Skeletal muscle satellite cell (primary cell): ENCODE data around the gene NFATC2.
A peak's percentile ranks its signal among the peaks of the same experiment; 100 is the strongest.
"Not testable (repeated sequence)": the region's sequence is repeated elsewhere in the genome, so short reads cannot be mapped to it uniquely, and the experiment has no call there.

Experiments
- H3K27me3 ChIP-seq: 2 replicates; pipeline ENCODE4 v1.7.0; 2013; ENCODE audit warnings: low read length; ENCODE audit not compliant: control insufficient read depth, insufficient read depth
- H3K36me3 ChIP-seq: 2 replicates; pipeline ENCODE4 v1.7.0; 2013; ENCODE audit warnings: mild to moderate bottlenecking, control low read depth, low read length; ENCODE audit not compliant: insufficient read depth
- H3K4me1 ChIP-seq: 2 replicates; pipeline ENCODE4 v1.7.0; 2013; ENCODE audit warnings: low read length; ENCODE audit not compliant: control insufficient read depth, insufficient read depth
- H3K4me2 ChIP-seq: 2 replicates; pipeline ENCODE4 v1.7.0; 2013; ENCODE audit warnings: mild to moderate bottlenecking, low read length
- H3K4me3 ChIP-seq: 2 replicates; pipeline ENCODE4 v1.7.0; 2013; ENCODE audit warnings: low read length
- H3K9ac ChIP-seq: 2 replicates; pipeline ENCODE4 v1.7.0; 2013; ENCODE audit warnings: mild to moderate bottlenecking, low read depth, low read length, moderate library complexity
- H3K9me3 ChIP-seq: replicated peaks from 2 replicates; pipeline ENCODE4 v1.7.0; 2013; ENCODE audit warnings: mild to moderate bottlenecking, control low read depth, low read length

Gene NFATC2

GRCh38 chr20:51578145-51578459 lies 35.6 kb upstream of the NFATC2 start:
- H3K4me2 ChIP-seq = no peak overlapping the region
- peaks cover 5% of the 10 kb centered on the region for H3K9me3 ChIP-seq
- H3K4me3 ChIP-seq = no peak overlapping the region
- H3K27me3 ChIP-seq = peaks cover 66% of the 10 kb centered on the region
- H3K9ac ChIP-seq = no peak overlapping the region
- H3K36me3 ChIP-seq = no peaks in the 10 kb centered on the region
- no peaks in the 10 kb centered on the region for H3K4me1 ChIP-seq

DNA sequence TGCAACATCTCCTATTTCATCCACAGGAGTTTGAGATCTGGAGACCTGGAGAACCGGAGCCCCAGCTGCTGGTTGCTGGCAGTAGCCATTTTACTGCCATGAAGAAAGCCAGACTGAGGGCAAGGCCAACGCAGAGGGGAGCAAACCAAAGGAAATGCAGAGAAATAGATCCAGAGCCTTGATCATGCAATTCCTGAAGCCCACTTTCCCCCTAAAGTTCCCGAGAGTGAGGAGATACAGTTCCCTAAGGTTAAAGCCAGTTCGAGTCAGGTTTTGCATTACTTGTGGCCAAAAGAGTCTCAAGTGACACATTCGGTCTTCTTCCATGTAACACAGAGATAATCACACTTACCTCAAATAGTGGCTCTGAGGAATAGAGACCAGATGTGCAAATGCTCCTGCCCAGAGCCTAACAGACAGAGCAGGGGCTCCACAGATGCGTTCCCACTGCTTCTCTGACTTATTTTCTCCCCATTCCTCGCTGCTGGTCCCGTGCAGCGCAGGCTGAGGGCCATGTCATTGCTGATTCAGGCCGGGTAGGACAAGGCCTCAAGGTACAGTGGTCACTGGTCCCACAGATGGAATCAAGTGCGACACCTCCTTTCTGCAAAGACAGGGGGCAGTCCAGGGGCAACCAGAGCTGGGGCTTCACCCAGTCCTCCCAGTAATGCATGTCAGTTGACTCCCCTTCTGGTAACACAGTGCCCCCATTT lies 35.1 kb upstream of the NFATC2 start:
- H3K4me2 ChIP-seq = no peak overlapping the region
- no peak overlapping the region for H3K4me3 ChIP-seq
- H3K36me3 ChIP-seq = no peaks in the 10 kb centered on the region
- no peaks in the 10 kb centered on the region for H3K4me1 ChIP-seq
- H3K9me3 ChIP-seq = peaks cover 5% of the 10 kb centered on the region
- peaks cover 62% of the 10 kb centered on the region for H3K27me3 ChIP-seq
- no peak overlapping the region for H3K9ac ChIP-seq

DNA sequence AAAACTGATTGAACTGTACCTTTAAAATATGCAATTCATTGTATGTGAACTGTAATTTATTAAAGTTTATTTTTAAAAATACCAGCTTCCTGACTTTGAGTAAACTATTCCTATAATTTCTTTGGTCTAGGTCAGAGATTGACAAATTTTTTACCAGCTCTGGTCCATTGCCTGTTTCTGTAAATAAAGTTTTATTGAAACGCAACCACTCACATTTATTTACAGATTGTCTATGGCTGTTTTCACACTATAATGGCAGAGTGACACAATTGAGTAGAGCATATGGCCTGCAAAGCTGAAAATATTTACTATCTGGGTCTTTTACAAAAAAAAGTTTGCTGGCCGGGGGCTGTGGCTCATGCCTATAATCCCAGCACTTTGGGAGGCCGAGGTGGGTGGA lies 33.0 kb upstream of the NFATC2 start:
- H3K9ac ChIP-seq = no peak overlapping the region
- peaks cover 5% of the 10 kb centered on the region for H3K9me3 ChIP-seq
- no peaks in the 10 kb centered on the region for H3K36me3 ChIP-seq
- no peak overlapping the region for H3K4me2 ChIP-seq
- no peak overlapping the region for H3K4me3 ChIP-seq
- H3K4me1 ChIP-seq = no peaks in the 10 kb centered on the region
- H3K27me3 ChIP-seq = peaks cover 57% of the 10 kb centered on the region

GRCh38 chr20:51574248-51575033 lies 31.9 kb upstream of the NFATC2 start:
- peaks cover 5% of the 10 kb centered on the region for H3K9me3 ChIP-seq
- H3K9ac ChIP-seq = no peak overlapping the region
- H3K27me3 ChIP-seq = peaks cover 60% of the 10 kb centered on the region
- no peaks in the 10 kb centered on the region for H3K36me3 ChIP-seq
- H3K4me1 ChIP-seq = no peaks in the 10 kb centered on the region
- no peak overlapping the region for H3K4me2 ChIP-seq
- no peak overlapping the region for H3K4me3 ChIP-seq

DNA sequence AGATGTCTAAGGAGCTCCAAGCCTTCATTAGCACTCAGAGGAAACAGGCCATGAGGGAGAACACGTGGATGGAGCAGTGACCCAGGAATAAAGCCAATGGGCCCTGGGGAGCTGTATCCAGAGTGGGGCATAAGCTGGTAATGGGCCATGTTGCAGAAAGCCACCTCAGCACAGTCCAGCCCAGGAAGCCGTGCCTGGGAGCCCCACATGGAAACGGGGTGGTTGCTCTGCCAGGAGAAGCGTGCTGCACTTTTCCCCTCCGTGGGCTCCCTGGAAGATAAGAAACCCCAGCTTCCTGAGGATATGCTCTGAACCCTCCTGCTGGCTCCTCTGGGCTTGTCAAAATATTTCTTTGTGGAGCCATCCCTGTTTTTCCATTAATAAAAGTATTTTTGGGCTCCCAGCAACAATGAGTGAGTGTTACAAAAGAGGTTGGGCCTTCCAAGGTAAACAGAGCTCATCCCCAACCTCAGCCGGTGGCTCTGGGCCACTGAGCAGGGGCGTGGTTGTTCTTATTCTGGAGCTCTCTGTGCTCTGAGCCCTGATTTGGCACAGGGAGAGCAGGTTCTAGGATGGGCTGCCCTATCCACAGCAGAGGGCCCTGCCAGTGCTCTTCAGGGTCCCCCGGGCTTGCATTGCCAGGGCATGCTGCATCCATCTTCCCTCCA lies 31.2 kb upstream of the NFATC2 start:
- H3K4me3 ChIP-seq = no peak overlapping the region
- H3K4me2 ChIP-seq = no peak overlapping the region
- no peaks in the 10 kb centered on the region for H3K4me1 ChIP-seq
- peaks cover 62% of the 10 kb centered on the region for H3K27me3 ChIP-seq
- H3K36me3 ChIP-seq = no peaks in the 10 kb centered on the region
- H3K9ac ChIP-seq = no peak overlapping the region
- peaks cover 5% of the 10 kb centered on the region for H3K9me3 ChIP-seq

- Histone ChIP-seq H3K4me2 (no peak overlapping the region), H3K9me3 (peaks cover 5% of the 10 kb centered on the region), H3K36me3 (no peaks in the 10 kb centered on the region), H3K4me3 (no peak overlapping the region), H3K9ac (no peak overlapping the region), H3K27me3 (peaks cover 55% of the 10 kb centered on the region), H3K4me1 (no peaks in the 10 kb centered on the region)
Observed at GRCh38 chr20:51571460-51571794, 28.9 kb upstream of the NFATC2 start.

DNA sequence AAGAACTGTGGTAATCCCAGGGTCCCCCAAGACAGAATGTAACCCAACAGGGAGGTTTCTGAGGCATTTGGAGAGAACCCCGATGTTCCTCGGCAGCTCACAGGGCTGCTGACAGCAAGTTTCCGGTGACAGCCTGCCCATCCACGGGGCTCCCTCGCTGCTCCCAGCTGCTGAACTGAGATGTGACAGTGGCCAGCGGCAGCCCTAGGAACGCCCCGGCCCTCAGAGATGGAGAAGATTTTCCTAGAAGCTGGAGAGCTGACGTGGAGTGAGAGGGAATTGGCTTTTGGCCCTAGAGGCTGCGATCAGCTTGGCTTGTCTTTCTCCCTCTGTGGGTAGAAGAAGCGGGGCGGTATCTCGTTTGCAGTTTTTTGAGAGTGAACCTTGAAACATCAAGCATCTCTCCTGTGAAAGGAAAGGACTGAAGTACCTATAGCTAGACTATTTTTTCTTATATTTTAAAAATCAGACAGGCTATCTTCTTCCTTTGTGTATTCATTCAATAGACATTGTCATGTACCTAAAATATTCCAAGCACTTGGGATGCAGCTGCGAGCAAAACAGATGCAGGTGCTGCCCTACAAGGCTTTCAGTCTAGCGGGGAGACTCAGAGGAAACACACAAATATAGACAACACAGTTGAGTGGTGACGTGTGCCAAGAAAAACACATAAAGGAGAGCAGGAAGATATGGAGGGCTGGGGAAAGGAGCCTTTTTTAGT lies 28.4 kb upstream of the NFATC2 start:
- Histone ChIP-seq H3K4me1 (peaks cover 3% of the 10 kb centered on the region), H3K27me3 (peaks cover 57% of the 10 kb centered on the region), H3K36me3 (no peaks in the 10 kb centered on the region), H3K9me3 (peaks cover 5% of the 10 kb centered on the region), H3K4me2 (peak overlapping the region; percentile 48), H3K4me3 (no peak overlapping the region), H3K9ac (no peak overlapping the region)

GRCh38 chr20:51569815-51570738 lies 27.6 kb upstream of the NFATC2 start:
- H3K9me3 ChIP-seq = peaks cover 5% of the 10 kb centered on the region
- peaks cover 54% of the 10 kb centered on the region for H3K27me3 ChIP-seq
- H3K4me3 ChIP-seq = no peak overlapping the region
- peaks cover 9% of the 10 kb centered on the region for H3K4me1 ChIP-seq
- no peak overlapping the region for H3K9ac ChIP-seq
- peak overlapping the region; percentile 48 for H3K4me2 ChIP-seq
- H3K36me3 ChIP-seq = no peaks in the 10 kb centered on the region

- not testable (repeated sequence) for H3K4me3 ChIP-seq, H3K4me2 ChIP-seq, H3K36me3 ChIP-seq, H3K9ac ChIP-seq, H3K9me3 ChIP-seq
- Histone ChIP-seq H3K27me3 (peaks cover 51% of the 10 kb centered on the region), H3K4me1 (peaks cover 15% of the 10 kb centered on the region)
Observed at GRCh38 chr20:51568533-51568932, 26.0 kb upstream of the NFATC2 start.

DNA sequence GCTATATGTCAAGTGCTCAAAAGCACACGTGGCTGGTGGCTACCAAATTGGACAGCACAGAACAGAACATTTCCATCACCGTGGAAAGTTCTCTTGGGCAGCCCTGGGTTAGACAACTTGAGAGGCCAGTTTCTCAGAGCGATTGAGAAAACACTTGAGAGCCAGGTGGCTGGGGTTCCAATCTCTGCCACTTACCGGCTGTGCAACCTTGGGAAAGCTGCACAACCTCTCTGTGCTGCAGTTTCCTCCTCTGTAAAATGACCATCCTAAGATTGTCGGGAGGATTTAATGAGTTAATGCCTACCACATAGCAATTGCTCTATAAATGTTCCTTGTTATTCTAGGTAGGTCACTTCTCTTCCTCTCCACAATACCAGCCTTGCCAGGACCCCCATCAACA lies 25.1 kb upstream of the NFATC2 start:
- H3K9me3 ChIP-seq = no peaks in the 10 kb centered on the region
- H3K4me2 ChIP-seq = no peak overlapping the region
- H3K4me3 ChIP-seq = no peak overlapping the region
- no peaks in the 10 kb centered on the region for H3K36me3 ChIP-seq
- no peak overlapping the region for H3K9ac ChIP-seq
- peaks cover 53% of the 10 kb centered on the region for H3K27me3 ChIP-seq
- peaks cover 23% of the 10 kb centered on the region for H3K4me1 ChIP-seq
